GM19351 (cell line): Measurements from ENCODE around the gene PDZD2.
"Not testable (repeated sequence)": the region's sequence is repeated elsewhere in the genome, so short reads cannot be mapped to it uniquely, and the experiment has no call there.

Source experiments
- ATAC-seq: cut with Tn5 transposase; IDR thresholded peaks from one replicate; pipeline ENCODE4 v1.9.1; 2021; ENCODE audit warnings: mild to moderate bottlenecking, moderate library complexity; ENCODE audit not compliant: unreplicated experiment

Gene PDZD2

DNA sequence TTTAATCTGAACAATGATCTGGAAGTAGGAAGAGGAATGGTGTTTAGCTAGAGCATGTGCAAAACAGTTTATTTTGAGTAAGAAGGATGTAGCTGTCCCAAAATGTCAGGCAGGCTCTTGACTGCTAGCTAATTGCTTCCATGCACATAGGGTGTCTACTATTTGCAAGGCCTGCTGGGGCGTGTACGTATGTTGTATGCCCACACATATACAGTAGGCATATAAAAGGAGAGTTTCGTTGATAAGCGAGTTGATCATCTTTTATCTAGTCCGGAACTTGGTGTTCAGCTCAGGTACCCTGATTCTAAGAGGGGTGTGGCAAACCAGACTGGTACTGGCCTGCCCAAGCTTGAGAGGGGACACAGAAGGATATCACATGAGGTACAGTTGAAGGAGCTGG, 358.0 kb downstream of the PDZD2 start:
- no peak for ATAC-seq

DNA sequence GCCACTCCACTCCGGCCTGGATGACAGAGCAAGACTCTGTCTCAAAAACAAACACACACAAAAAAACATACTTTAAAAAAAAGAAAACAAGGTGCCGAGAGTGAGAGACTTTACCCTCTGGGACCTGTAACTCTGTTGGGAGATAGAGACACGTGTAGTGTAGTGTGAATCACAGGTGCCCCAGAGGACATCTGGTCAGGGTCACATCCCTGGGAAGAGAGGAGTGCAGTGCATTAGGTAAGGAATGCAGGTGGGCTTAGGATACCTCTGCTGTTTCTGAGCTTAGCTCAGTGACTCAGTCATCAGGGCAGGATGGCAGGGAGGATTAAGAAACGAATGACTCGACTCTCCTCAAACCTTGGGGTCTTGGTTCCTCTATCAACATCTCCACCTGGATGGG, 360.5 kb downstream of the PDZD2 start:
- no peak for ATAC-seq

DNA sequence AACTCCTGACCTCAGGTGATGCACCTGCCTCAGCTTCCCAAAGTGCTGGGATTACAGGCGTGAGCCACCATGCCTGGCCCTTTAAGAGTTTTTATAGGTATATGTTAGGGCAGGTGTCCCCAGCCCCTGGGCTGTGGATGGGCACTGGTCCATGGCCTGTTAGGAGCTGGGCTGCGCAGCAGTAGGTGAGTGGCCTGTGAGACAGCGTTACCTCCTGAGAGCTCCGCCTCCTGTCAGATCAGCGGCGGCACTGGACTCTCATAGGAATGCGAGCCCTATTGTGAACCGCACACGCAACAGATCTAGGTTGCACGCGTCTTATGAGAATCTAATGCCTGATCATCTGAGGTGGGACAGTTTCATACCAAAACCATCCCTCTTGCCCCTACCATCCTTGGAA, 361.8 kb downstream of the PDZD2 start:
- ATAC-seq = no peak

DNA sequence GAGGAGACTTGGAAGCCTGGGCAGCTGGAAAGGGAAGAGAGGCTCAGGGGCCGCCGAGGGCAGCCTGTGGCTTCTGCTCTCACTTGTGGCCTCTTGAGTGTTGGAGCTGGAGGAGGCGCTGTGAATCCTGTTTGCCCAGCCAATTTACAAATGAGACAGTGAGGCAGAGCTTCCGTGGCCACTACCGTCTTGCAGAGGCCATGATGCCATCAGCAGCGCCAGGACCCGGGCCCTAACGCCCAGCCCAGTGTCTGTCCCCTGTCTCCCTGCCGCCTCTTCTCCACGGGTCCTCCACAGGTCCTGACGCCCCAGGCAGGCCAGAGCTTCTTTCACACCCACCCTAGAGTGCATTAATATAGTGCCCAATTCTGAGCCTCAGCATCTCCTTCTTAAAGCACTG, 362.4 kb downstream of the PDZD2 start:
- ATAC-seq = no peak

DNA sequence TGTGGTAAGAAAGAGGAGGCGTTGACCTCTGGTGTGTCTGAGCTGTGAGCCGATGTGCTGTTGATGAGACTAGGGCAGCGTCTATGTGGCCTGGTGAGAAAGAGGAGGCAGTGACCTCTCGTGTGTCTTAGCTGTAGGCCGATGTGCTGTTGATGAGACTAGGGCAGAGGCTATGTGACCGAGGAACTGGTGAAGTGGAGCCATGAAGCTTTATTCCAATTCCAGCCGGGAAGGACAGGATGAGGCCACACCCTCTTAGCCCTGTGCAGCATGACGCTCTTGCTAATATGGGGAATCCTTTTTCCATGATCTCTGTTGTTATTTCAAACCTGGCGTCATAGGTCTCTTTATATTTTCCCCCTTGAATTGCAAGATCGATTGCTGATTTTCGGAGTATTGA, 362.8 kb downstream of the PDZD2 start:
- ATAC-seq = no peak

DNA sequence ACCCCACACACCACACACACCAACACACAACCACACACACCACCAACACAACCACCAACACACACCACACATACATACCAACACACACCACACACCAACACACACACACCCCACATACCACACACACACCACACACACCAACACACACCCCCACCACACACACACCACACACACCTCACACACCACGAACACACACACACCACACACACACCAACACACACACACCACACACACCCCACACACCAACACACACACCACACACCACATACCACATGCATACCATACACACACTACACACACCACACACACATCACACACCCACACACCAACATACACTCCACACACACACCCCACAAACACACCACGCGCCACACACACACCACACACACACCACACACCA, 363.8 kb downstream of the PDZD2 start:
- no peak for ATAC-seq

DNA sequence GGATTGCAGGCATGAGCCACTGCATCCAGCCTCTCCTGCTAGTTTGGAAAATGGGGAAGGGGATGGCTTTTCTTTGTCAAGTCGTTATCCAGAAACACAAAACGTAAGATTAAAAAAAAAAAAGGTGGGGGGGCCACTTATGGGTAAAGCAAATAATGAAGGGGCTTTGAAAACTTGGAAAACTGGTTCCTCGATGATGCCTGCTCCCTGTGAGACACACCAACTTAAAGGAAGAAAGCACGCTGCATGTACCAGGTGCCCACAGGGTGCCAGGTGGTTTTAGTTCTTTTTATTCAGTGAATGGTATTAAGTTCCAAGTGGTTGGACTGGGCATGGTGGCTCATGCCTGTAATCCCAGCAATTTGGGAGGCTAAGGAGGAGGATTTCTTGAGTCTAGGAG, 365.1 kb downstream of the PDZD2 start:
- ATAC-seq = no peak

DNA sequence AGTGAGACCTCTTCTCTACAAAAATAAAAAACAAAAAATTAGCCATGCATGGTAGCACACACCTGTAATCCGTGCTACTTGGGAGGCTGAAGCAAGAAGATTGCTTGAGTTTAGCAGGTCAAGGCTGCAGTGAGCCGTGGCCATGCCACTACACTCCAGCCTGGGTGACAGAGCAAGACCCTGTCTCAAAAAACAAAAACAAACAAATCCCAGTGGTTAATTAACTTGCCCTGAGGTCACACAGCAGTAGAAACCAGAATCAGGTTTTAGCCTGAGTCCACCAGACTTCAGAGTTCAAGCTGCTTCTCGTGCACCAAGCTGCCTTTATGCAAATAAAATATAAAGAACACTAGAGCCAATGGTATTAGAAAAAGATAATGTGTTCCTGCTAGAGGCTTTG, 365.5 kb downstream of the PDZD2 start:
- peak; percentile 60 for ATAC-seq

DNA sequence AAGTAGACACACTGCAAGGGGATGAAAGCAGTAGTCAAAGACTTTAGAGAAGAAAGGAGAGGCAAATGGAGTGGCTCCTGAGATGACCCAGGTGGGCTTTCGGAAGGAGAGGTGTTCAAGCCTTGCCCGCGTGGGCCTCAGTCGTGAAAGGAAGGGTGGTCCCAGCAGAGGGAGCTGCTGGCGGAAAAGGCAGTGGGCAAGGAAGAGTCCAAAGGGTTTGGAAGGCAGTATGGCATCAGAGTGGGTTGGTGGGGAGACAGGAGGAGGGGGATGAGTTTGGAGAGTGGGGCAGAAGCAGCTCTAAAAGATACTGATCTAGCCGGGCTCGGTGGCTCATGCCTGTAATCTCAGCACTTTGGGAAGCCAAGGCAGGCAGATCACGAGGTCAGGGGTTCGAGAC, 369.8 kb downstream of the PDZD2 start:
- ATAC-seq = no peak

DNA sequence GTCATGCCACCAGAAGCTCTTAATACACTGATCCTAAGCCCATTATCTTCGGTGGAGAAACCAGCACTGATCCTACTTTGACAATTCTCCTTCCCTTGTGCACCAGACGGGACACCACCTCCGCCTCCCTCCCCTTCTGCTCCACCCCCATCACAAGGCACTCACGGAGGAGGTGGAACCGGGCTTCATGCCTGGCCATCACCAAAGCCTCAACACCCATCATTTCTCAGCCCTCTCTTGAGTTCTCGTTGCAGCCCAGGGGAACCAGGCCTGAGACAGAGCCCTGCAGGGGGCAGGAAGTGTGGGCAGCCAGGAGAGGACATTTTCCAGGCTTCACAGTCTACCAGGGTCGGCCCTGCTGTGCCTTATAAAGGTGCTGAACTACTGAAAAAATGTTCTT, 374.7 kb downstream of the PDZD2 start:
- ATAC-seq = no peak

DNA sequence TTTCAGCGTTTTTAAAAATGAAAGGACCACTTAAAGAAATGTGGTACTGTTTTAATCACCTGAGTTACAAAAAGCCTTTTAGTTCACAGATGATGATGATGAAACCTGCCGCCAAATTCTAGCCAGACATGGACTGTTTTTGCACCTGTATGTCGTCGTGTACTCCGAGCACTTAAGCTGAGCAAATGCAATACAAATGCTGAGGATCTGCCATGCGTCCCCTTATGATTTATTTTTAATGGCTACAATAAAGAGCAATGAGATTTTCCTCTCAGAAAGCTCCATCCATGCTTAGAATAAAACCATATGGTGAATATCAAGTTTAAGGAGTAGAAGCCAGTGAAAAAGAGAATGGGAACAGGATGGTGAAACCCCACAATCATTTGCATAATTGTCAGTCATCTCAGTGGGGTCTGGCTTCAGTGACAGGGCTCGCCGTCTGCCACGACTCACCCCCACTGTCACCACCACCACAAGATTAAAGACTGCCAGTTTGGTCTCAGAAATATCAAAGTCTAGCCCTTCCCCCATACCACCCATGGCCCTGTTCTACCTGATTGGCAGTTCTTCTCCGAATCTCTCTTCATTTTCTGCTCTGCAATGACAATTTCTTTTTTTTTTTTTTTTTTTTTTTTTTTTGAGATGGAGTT, 375.3 kb downstream of the PDZD2 start:
- no peak for ATAC-seq

DNA sequence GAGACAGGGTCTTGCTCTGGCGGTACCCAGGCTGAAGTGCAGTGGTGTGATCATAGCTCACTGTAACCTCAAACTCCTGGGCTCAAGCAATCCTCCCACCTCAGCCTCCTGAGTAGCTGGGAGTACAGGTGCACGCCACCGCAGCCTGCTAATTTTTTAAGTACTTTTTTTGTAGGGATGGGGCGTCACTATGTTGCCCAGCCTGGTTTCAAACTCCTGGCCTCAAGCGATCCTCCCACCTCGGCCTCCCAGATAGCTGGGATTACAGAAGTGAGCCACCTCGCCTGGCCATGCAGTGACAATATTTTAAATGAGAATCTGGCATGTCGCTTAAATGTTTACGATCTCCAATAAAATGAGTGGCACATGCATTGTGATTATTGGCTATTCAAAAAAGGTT, 376.3 kb downstream of the PDZD2 start:
- ATAC-seq = not testable (repeated sequence)

DNA sequence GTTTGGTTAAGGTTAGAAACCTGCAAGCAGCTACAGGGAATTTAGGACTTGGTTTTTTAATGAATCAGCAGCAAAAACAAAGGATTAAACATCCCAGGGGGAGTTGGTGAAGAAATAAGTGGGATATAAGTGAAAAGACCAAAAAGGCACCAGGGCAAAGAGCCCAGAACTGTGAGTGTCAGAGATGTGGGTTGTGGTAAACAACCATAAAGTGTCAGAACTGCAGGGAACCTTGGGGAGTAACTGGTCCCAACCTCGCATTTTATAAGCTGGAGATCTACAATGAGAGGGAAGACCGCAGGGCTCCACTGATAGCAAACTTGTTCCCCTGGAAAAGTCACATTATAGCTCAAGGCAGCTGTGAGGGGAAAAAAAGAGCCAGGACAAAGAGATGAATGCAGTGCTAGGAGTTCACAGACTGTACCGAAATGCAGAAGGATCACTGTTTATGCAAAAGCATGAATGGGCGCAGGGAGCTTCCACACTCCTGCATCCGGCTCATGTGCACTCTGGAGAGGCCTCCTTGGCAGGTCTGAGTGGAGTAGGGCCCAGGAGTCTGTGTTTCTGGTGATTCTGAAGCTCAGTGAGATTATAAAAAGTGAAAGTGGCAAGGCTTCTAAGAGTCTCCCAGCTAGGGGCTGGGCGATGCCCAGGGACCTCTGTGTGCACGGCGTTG, 378.9 kb downstream of the PDZD2 start:
- ATAC-seq = no peak

DNA sequence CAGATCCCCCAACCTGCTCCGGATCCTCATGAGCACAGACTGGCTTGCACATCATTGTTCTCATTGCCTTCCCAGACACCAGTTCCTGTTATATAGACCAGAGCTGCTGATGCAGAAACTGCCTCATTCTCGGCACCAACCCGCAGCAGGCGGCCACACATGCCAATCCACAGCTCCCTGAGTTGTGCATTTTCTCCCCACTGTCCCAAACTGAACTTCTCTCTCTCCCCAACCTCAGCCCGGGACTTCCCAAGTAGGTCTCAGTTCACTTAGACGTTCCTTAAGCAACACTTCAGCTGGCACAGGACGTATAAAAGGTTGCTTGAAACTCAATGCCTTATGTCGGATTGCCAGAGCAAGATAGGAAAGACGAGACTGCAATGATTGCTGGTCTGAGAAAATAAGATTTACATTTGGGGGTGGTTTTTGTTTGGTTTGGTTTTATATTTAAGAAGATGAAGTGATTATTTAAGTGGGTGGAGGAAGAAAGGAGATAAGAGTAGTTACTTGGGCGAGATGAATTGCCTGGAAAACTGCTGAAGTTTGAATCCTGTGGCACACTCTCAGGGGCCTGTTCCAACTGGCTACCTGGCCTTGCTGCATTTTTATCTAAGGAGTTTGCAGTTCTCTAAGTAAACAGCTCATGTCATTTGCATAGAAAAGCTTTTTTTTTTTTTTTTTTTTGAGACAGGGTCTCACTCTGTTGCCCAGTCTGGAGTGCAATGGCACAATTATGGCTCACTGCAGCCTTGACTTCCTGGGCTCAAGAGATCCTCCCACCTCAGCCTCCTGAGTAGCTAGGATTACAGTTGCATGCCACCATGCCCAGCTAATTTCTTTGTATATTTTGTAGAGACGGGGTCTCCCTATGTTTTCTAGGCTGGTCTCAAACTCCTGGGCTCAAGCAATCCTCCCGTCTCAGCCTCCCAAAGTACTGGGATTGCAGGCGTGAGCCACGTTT, 379.8 kb downstream of the PDZD2 start:
- ATAC-seq = no peak

DNA sequence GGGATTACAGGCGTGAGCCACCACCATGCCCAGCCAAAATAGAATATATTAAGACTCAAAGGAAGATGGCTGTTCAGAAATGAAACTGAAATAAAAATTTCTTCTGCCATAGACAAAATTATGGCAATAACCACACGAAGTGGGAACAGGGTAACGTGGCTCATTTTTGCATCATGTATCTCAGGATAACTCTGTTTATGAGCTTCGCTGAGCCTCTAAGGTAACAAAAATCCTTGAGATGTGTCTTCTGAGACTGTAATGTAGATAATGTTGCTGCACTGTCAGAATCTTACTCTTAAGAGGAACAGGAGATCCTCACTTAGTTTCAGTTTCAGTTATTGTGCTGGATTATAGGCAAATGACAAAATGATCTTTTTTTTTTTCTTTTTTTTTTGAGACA, 381.3 kb downstream of the PDZD2 start:
- ATAC-seq = peak; percentile 90

DNA sequence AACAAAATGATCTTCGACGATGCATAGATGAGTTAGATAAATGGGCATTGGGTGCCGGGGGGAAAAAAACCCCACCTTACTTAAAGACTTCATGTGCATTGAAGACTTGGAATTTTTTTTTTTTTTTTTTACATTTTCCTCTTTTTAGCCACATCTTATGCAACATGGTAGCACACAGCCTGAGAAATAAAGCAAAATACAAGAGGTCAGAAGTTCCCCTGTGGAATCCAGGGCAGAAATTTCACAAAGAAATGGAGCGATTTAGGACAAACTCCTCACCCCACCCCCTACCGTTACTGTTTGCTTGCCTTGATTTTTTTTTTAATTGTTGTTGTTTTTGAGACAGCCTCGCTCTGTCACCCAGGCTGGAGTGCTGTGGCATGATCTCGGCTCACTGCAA, 382.0 kb downstream of the PDZD2 start:
- ATAC-seq = no peak

DNA sequence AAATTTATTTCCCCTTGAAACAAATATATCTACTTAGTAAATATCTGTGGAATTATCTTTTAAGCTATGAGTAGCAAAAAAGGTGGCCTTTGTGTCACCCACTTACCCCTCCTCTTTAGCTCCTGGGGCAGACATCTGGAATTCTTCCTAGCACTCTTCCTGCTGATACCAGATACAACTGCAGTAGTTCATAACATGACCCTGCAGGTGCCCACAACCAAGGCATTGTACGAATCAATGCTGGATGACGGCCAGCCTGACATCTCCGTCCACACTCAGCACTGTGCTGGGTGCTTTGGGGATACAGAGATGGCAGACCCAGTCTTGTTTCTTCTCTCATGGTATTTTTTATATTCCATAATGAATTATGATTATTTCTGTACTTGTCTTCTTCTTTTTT, 382.8 kb downstream of the PDZD2 start:
- ATAC-seq = no peak

DNA sequence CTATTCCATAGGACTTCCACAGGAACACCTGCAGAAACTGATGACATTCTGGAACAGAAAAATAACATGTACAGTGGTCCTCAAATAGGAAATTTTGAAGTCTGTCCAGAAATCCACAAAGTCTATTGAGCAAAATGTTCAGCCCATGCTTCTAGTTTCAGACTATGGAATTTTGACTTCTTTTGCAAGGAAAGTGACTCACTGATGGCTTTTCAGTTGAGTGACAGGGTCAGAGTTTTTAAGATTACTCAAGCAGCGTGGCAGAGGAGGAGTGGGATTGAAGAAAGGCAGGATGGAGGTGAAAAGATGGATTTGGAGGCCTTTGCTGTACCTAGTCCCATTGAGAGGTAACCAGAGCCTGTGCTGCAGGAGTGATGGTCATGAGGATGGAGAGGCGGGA, 383.7 kb downstream of the PDZD2 start:
- no peak for ATAC-seq

DNA sequence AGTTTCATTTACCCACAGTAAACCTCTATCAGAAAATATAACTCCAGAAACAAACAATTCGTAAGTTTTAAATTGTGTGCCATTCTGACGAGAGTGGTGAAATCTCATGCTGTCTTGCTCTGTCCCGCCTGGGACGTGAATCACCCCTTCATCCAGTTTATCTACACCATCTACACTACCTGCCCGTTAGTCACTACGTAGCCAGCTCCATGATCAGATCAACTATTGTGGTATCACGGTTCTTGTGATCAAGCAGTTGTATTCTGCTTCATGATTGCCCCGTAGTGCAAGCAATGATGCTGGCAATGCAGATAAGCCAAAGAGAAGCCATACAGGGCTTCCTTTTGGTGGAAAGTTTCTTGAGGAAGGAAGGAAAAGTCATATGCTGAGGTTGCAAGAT, 384.9 kb downstream of the PDZD2 start:
- ATAC-seq = no peak

DNA sequence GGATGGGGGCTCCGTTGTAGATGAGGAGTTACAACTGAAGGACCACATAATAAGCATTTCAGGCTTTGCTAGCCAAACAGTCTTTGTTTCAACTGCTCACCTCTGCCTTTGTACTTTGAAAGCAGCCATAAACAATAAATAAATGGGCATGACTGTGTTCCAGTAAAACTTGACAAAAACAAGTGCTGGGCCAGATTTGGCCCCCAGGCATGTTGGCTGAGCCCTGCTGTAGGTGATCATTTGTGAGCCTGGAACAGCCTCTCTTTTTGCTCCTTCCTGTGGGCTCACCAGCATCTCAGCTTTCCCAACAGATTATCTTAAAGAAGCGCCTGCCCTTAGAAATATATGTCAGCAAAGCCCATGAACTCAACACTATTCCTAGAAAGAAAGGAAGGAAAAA, 385.8 kb downstream of the PDZD2 start:
- ATAC-seq = no peak

DNA sequence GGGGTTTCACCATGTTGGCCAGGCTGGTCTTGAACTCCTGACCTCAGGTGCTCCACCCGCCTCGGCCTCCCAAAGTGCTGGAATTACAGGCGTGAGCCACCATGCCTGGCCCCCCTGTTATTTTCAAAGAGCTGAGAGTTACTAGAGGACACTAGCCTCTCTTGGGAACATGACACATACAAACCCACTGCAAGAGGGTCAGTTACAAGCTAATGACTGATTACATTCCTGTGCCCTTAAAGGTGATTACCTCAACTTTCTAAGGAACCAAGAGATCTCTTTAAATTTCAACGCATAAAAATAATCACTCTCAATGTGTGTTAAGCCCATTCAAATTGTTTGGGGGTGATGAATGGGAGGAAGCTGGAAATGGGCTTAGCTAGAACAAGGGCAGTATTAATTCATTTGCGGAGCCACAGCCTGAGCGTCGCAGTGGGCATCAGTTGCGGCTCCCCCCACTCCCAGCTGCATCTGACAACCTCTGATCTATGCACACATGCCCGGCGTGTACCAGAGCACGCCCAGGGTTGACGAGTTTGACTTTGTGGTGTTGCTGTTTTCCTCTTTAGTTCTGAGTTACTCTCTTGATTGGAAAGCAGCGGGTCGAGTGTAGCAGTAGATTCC, 388.3 kb downstream of the PDZD2 start:
- no peak for ATAC-seq
